ENCODE measurements around the gene SEMA3E. TPM values are rescaled to one million over a fixed set of nuclear protein-coding genes. Genes with fewer than 3 reads are reported as not detected.
"Not testable (repeated sequence)": the region's sequence is repeated elsewhere in the genome, so short reads cannot be mapped to it uniquely, and the experiment has no call there.

The SEMA3E gene
- total RNA-seq, 1 donor from 2014 or later, result not detected

GRCh38 chr7:83456413-83456812 is 192.5 kb downstream of the SEMA3E start:
- intact Hi-C loops (cut with micrococcal nuclease), result no loop called here

GRCh38 chr7:83455612-83456011 is 193.3 kb downstream of the SEMA3E start:
- intact Hi-C loops (cut with micrococcal nuclease), result no loop called here

GRCh38 chr7:83452256-83452655 is 196.7 kb downstream of the SEMA3E start:
- intact Hi-C loops (cut with micrococcal nuclease), result no loop called here

DNA sequence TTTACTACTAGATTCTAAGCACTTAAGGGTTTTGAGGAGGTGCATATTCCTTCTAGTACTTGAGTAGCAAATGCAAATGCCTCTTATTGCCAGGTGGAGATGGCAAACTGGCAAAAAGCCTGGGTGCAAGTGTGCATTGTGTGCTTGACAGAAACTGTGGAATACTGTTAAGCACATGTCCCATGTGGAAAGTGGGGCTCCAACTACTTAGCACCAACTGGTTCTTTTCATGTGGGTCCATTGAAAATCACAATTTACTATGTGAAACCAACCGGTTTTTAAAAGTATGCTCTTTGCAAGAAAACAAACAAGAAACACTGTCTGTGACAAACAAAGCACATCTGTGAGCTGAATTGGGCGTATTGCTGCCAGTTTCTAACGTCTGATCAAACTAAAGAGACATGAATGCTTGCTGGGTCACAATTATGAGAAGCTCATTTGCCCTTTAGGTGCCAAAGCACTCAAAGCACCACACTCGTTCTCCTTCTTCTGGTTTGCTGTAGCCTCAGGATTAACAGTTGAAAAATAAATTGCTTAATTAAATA is 197.4 kb downstream of the SEMA3E start:
- intact Hi-C loops (cut with micrococcal nuclease), result no loop called here

DNA sequence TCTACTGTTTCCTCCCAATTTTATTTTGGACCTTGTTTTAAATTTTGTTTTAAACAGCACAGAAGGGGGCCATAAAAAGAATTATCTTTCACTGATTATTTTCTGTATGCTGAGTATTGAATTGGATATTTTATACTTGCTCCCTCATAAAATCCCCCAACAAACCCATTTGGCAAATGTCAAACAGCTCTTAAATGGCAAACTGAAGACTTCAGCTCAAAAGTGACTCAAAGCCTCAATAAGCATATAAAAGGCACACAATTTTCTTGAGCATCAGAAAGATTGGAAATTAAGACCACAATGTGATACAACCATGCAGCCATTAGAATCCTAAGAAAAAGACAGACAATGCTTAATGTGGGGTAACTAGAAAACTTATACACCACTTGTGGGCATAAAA is 199.2 kb downstream of the SEMA3E start:
- intact Hi-C loops (cut with micrococcal nuclease), result no loop called here

- intact Hi-C loops (cut with micrococcal nuclease), result no loop called here
Observed at GRCh38 chr7:83447681-83448080, 201.3 kb downstream of the SEMA3E start.

- intact Hi-C loops (cut with micrococcal nuclease), result no loop called here
Observed at GRCh38 chr7:83446102-83446669, 202.8 kb downstream of the SEMA3E start.

DNA sequence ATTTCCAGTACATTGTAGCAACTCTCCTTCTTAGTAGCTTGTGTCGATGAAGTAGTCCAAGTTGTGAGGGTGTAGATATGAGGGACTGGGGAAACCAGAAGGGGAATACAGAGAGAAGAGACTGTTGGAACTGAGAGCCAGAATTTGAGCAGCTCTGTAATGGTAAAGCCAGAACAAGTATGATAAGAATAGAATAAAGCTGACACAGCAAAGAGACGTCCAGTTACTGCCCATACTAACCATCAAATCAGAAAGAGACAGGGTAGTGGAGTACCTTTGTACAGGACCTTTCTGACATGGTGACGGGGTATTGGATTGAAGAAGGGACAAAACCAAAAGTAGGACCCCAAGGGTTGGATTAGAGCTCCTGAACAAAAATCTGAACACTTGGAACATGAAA is 206.0 kb downstream of the SEMA3E start:
- intact Hi-C loops (cut with micrococcal nuclease), result no loop called here

GRCh38 chr7:83439026-83439425 is 209.9 kb downstream of the SEMA3E start:
- intact Hi-C loops (cut with micrococcal nuclease), result no loop called here

- intact Hi-C loops (cut with micrococcal nuclease), result not testable (repeated sequence)
Observed at GRCh38 chr7:83430289-83430688, 218.7 kb downstream of the SEMA3E start.

DNA sequence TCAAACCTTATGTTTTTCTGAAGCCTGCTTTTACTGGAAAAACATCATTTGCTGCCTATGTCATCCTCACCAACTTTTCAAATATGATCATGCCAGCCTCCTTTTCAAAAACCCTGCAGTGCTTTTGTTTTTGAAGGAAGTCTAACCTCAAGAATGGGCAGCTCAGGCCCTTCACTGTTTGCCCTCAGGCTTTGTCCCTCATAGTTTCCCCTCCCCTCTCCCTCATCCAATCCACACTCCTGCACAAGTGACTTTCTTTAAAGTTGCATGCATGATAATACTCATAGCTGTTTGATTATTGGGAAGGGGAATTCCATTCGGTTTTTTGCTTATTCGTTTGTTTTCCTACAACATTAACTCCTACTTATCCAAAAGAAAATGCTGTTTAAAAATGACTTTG is 219.4 kb downstream of the SEMA3E start:
- intact Hi-C loops (cut with micrococcal nuclease), result no loop called here

- intact Hi-C loops (cut with micrococcal nuclease), result no loop called here
Observed at GRCh38 chr7:83427884-83428283, 221.1 kb downstream of the SEMA3E start.

DNA sequence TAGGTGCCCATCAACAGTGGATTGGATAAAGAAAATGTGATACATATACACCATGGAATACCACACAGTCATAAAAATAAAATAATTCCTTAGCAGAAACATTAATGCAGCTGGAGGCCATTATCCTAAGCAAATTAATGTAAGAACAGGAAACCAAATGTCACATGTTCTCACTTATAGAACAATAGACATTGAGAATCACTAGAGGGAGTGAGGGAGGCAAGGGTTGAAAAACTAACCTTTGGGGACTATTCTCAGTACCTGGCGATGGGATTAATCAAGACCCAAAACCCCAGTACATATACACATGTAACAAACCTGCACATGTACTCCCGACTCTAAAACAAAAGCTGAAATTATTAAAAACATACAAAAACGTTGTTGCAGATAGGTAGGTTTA is 222.6 kb downstream of the SEMA3E start:
- intact Hi-C loops (cut with micrococcal nuclease), result no loop called here

DNA sequence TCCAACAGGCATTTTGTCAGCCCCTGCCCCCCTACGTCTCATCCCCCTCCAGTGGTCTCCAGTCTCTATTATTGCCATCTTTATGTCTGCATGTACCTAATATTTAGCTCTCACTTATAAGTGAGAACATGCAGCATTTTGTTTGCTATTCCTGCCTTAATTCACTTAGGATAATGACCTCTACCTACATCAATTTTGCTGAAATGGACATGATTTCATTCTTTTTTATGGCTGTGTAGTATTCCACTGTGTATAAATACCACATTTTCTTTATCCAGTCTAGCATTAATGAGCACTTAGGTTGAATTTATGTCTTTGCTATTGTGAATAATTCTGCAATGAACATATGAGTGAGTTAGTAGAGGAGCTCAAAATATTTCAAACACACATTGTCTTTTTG is 229.9 kb downstream of the SEMA3E start:
- intact Hi-C loops (cut with micrococcal nuclease), result no loop called here

DNA sequence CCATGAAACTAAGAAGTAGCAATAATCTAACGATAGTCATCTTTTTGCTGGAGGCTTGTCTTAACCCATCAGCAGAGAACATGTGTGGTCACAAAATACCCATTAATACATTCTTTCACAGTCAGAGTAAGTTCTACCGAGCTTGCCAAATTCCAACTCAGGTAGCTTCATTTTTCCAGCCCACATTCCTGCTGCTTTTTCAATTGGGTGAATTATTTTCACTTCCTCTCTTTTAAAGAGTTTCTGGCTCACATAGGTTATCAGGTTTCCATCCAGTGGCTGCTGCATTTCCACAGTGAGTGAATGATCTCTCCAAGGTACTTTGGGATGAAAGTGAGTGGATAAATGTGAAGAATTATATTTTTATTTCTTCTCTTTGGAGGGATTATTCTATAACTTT is 233.1 kb downstream of the SEMA3E start:
- intact Hi-C loops (cut with micrococcal nuclease), result no loop called here

GRCh38 chr7:83414947-83415346 is 234.0 kb downstream of the SEMA3E start:
- intact Hi-C loops (cut with micrococcal nuclease), result no loop called here

- intact Hi-C loops (cut with micrococcal nuclease), result no loop called here
Observed at GRCh38 chr7:83413831-83414230, 235.1 kb downstream of the SEMA3E start.

DNA sequence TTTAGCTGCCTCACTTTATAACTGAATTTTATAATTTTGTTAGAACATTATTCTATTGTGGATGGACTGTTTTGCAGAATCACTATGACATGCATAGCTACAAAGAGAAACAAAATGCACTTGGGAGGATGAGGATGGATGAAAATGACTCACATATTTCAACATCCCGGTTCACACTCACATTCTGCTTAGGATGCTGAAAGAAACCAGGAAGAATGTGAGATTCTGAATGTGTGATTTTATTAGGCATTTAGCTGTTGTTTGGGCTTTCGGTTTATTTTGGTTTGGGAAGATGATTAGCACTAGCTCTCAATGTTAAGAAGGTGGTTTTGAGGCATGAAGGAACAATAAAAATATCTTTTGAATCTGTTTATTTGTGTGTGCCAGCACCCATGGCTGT is 235.5 kb downstream of the SEMA3E start:
- intact Hi-C loops (cut with micrococcal nuclease), result no loop called here

DNA sequence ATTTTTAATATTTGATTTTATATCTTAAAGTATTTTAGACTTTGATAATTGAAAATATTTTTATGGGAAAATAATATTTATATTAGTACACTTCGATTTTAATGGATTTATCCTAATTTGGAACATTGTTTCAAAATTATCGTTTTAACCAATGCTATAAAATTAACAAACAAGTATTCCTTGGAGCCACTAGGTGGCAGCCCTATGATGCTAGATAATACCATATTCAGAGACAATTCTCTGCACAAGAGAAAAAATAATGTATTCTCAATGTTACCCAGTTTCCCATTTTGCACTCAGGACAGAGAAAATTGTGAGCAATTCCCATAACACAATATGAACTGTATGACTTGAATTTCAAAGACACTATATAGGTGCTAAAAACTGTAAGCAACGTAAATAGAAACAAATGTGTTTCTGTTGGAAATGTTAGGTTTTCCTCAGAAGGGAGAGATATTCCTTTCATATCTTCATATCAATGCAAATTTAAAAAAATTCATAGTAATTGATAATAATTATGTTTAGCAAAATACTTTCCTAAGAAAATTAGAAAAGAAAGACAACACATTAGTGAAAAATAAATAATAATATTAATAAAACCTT is 237.8 kb downstream of the SEMA3E start:
- intact Hi-C loops (cut with micrococcal nuclease), result loop anchor here (1.0 to 2.0 kb wide), 2 partner anchors 245 to 1612 kb away; no protein-coding TSS in a partner anchor

DNA sequence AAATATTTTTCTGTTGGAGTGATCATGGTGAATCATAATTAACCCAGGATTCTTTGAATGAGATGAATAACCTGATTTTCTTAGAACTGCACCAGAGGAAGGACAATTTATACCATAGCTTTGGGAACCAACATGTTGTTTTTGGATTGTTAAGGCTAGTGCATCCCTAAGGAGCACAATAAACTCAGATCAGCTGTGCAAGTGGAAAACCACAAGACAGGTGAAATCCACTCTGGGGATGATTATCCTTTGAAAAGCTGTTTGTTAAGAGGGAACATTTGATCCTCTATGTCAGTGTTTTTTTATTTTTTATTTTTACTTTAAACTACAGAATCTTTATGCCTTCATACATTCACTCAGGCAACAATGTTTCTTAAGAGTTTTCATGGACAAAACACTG is 254.2 kb downstream of the SEMA3E start:
- intact Hi-C loops (cut with micrococcal nuclease), result no loop called here

DNA sequence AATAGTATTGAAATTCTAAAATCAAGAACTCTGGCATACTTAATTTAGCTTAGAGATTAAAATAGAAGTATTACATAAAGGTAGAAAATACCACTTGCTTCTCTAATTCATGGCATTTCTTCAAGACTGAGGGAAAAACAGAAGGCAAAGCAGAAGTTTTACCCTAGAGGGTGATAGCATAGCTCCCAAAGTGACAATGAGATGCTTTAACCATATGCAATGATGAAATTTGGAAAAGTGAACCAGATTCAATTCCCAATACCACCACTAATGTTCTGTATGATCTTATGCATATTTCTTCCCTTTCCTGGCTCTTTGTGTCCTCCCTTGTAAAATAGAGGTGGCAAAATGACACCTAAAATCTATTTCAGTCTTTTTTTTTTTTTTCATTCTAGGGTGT is 260.5 kb downstream of the SEMA3E start:
- intact Hi-C loops (cut with micrococcal nuclease), result no loop called here

GRCh38 chr7:83366629-83367028 is 282.3 kb downstream of the SEMA3E start:
- intact Hi-C loops (cut with micrococcal nuclease), result no loop called here

GRCh38 chr7:83365746-83366145 is 283.2 kb downstream of the SEMA3E start:
- intact Hi-C loops (cut with micrococcal nuclease), result no loop called here

Measured in T-helper 1 cell treated with Interleukin-12 subunit alpha and Interleukin-12 subunit beta and Interleukin-4 antibody, amounts not matched to agents 30 ng/mL and 1 ng/mL, for 36 hours (primary cell).